GM18909 (cell line): ENCODE data around the gene KLHL7.
"Not testable (repeated sequence)": the region's sequence is repeated elsewhere in the genome, so short reads cannot be mapped to it uniquely, and the experiment has no call there.

Experiments used
- ATAC-seq: cut with Tn5 transposase; IDR thresholded peaks from one replicate; pipeline ENCODE4 v1.9.1; 2021; ENCODE audit warnings: mild to moderate bottlenecking; ENCODE audit not compliant: unreplicated experiment, poor library complexity

KLHL7 gene

GRCh38 chr7:23211589-23211988, 106.0 kb downstream of the KLHL7 start:
- no peak for ATAC-seq

GRCh38 chr7:23212395-23212794, 106.8 kb downstream of the KLHL7 start:
- no peak for ATAC-seq

GRCh38 chr7:23212841-23213240, 107.3 kb downstream of the KLHL7 start:
- no peak for ATAC-seq

- no peak for ATAC-seq
These were observed 108.2 kb downstream of the KLHL7 start for GRCh38 chr7:23213755-23214154.

GRCh38 chr7:23214423-23214822, 108.8 kb downstream of the KLHL7 start:
- no peak for ATAC-seq

GRCh38 chr7:23214938-23215337, 109.4 kb downstream of the KLHL7 start:
- no peak for ATAC-seq

- no peak for ATAC-seq
These were observed 110.4 kb downstream of the KLHL7 start for GRCh38 chr7:23216021-23216420.

- no peak for ATAC-seq
These were observed 112.6 kb downstream of the KLHL7 start for GRCh38 chr7:23218196-23218595.

GRCh38 chr7:23220690-23221305, 115.2 kb downstream of the KLHL7 start:
- ATAC-seq: no peak

GRCh38 chr7:23222439-23223030, 117.0 kb downstream of the KLHL7 start:
- no peak for ATAC-seq

GRCh38 chr7:23224364-23224763, 118.8 kb downstream of the KLHL7 start:
- ATAC-seq: not testable (repeated sequence)

- no peak for ATAC-seq
These were observed 121.4 kb downstream of the KLHL7 start for GRCh38 chr7:23226844-23227450.
